22Rv1 (cell line): ENCODE data around the gene SYNPO.

ENCODE experiments used
- CTCF ChIP-seq: fragments of 450-650 bp; IDR thresholded peaks from 2 replicates; pipeline ENCODE4 v1.5.1; 2017; ENCODE audit warnings: mild to moderate bottlenecking
- ZFX ChIP-seq: fragments of 450-650 bp; IDR thresholded peaks from 2 replicates; pipeline ENCODE4 v1.6.1; 2017; ENCODE audit warnings: antibody characterized with exemption, borderline replicate concordance

GRCh38 chr5:150636391-150637244 is 3.8 kb upstream of the SYNPO start:
- TF ChIP-seq CTCF (no peak), ZFX (no peak)
